H1 (cell line): ENCODE data around the gene VGLL4. TPM values are rescaled to one million over a fixed set of nuclear protein-coding genes. Genes with fewer than 3 reads are reported as not detected.

Experiments used
- ATF2 ChIP-seq: IDR thresholded peaks from 2 replicates; pipeline ENCODE4 v1.6.1; 2012; ENCODE audit warnings: low read length, inconsistent platforms
- CHD7 ChIP-seq: fragments of 300-600 bp; sonication (generic); IDR thresholded peaks from 2 replicates; pipeline ENCODE4 v1.7.1; 2012; ENCODE audit warnings: low read length, moderate library complexity, mild to moderate bottlenecking, inconsistent platforms; ENCODE audit not compliant: insufficient replicate concordance
- CTBP2 ChIP-seq: IDR thresholded peaks from 2 replicates; pipeline ENCODE4 v1.7.0; 2011; ENCODE audit warnings: borderline replicate concordance, mild to moderate bottlenecking, moderate library complexity, mixed read lengths, low read length; ENCODE audit not compliant: insufficient read depth, insufficient read length
- POLR2A ChIP-seq, 2 experiments: IDR thresholded peaks; 1 replicate in 1 of 2; 2 replicates in 1 of 2; pipeline ENCODE4 v1.6.1; 2011; ENCODE audit warnings: low read depth in 2 of 2, low read length in 2 of 2, mild to moderate bottlenecking in 2 of 2; ENCODE audit errors: control extremely low read depth in 1 of 2
- RBBP5 ChIP-seq: IDR thresholded peaks from 2 replicates; pipeline ENCODE4 v1.7.1; 2012; ENCODE audit warnings: low read depth, mild to moderate bottlenecking, inconsistent platforms, low read length, moderate library complexity, borderline replicate concordance
- RNF2 ChIP-seq: fragments of 200-900, 300-1000 bp; sonication (generic); IDR thresholded peaks from 2 replicates; pipeline ENCODE4 v1.7.1; 2016; ENCODE audit warnings: borderline replicate concordance, low read depth, mild to moderate bottlenecking, antibody characterized with exemption, low read length; ENCODE audit not compliant: poor library complexity, severe bottlenecking; ENCODE audit errors: missing control alignments
- SIRT6 ChIP-seq: IDR thresholded peaks from one replicate; pipeline ENCODE4 v1.7.1; 2012; ENCODE audit warnings: low read length, inconsistent platforms
- SUZ12 ChIP-seq: fragments of 200-600 bp; sonication (generic); IDR thresholded peaks from 2 replicates; pipeline ENCODE4 v1.6.1; 2012; ENCODE audit warnings: mild to moderate bottlenecking, inconsistent platforms, low read length, moderate library complexity, mixed read lengths
- YY1 ChIP-seq: IDR thresholded peaks from 2 replicates; pipeline ENCODE4 v1.6.1; 2011; ENCODE audit warnings: low read depth, mild to moderate bottlenecking, low read length
- polyA plus RNA-seq, 7 experiments: library from polyadenylated mRNA; depleted of rRNA in 3 of 7; stranded (reverse) in 5 of 7; unstranded in 2 of 7; fragments of >200 nt in 5 of 7; fragments of 200-250 nt in 2 of 7; gene quantifications; 1 replicate in 5 of 7; 2 replicates in 1 of 7; 4 replicates in 1 of 7; pipeline versions ENCODE4 v1.2.1 to v1.2.3, GENCODE V29; 2011 to 2013; ENCODE audit warnings: missing spikeins in 2 of 7, mixed read lengths in 2 of 7
- total RNA-seq: library from RNA; stranded (reverse); fragmentation: NEBNext Ultra II Directional; extraction: Animal tissue kit (Norgen Biotek cat#: 25700); gene quantifications from 2 replicates; pipeline ENCODE4 v1.2.1, GENCODE V29; 2021

VGLL4 gene
- total and polyA plus RNA-seq, 2 of the 8 experiments (the other 6 are each of a cell fraction or from before 2014, with no cell fraction given) = 45.1 to 50.0 TPM

- TF ChIP-seq CHD7 = no peak
- no peak for TF ChIP-seq YY1
- TF ChIP-seq CTBP2 = no peak
- TF ChIP-seq RBBP5 = no peak
- no peak for TF ChIP-seq SUZ12
- TF ChIP-seq ATF2 = no peak
- TF ChIP-seq RNF2 = no peak
- TF ChIP-seq SIRT6 = no peak
- no peak for TF ChIP-seq POLR2A (IDR thresholded peaks at IDR 0.05; ENCODE audit: control extremely low read depth in 1 of 2, low read depth in 2 of 2, low read length in 2 of 2)
Observed at GRCh38 chr3:11580645-11581044, 63.1 kb downstream of the VGLL4 start (continued).
